NCI-H748 (cell line): ENCODE measurements around the gene CRABP2.

ENCODE experiments used
- DNase-seq: peaks from one replicate; lab custom pipeline; 2025; ENCODE audit not compliant: unreplicated experiment; lab: John Stamatoyannopoulos, UW

The CRABP2 gene

GRCh38 chr1:156709757-156710489 is 4.5 kb upstream of the CRABP2 start:
- peak; percentile 26 for DNase-seq

GRCh38 chr1:156709031-156709430 is 3.6 kb upstream of the CRABP2 start:
- DNase-seq, result no peak

DNA sequence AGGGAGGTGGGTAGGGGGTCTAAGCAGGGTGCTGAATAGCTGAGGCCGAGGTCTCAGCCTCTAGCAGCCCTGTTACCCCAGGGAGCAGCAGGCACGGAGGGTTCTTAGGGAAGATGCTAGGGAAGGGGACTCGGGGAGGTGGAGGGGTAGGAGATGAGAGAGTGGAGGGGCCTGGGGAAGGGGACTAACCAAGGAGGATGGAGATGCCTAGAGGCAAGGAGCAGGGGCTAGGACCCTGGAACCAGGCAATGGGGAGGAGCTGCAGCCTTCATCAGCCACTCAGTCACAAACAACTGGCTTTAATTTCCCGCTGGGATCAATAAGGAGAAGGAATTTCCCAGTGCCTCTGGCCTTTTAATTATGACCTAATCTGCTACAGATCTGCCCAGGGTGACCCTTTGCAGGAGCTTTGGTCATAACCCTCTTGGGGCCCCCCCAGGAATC is 2.9 kb upstream of the CRABP2 start:
- DNase-seq, result no peak

DNA sequence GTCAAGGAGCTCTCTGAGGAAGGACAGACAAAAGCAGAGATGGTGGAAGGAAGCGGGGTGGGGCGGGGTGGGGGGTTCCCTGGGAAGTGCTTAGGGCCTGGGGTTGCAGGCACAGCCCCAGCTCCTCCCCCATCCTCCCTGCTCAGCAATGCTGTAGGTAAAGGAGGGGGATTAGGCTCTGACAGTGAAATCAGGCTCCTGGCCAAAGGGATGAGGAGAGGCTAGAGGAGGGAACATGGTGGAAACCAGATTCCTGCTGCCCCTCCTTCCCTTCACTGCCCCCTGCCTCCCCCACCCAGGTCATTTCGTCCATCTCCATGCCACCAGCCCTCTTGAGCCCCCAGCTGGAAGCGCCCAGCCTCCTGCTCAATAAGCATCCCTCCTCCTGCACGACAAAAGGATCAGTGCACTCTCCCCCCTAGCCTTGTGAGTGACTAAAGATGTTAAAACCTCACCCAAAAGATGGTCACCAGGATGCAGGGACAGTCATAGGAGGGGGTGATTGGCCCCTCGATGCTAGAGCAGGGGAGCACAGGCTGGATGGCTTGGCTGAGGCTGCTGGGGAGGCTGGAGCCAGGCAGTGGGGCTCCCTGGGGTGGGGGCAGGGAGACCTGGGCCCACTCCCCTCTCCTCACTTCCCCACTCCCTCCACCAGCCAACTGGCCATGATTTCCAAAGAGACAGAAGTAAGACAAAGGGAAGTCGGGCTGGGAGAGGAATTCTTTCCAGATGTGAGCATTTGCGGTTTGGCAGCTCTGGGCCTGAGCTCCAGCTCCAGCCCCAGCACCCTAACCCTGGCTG is 2.2 kb upstream of the CRABP2 start:
- DNase-seq, result no peak

DNA sequence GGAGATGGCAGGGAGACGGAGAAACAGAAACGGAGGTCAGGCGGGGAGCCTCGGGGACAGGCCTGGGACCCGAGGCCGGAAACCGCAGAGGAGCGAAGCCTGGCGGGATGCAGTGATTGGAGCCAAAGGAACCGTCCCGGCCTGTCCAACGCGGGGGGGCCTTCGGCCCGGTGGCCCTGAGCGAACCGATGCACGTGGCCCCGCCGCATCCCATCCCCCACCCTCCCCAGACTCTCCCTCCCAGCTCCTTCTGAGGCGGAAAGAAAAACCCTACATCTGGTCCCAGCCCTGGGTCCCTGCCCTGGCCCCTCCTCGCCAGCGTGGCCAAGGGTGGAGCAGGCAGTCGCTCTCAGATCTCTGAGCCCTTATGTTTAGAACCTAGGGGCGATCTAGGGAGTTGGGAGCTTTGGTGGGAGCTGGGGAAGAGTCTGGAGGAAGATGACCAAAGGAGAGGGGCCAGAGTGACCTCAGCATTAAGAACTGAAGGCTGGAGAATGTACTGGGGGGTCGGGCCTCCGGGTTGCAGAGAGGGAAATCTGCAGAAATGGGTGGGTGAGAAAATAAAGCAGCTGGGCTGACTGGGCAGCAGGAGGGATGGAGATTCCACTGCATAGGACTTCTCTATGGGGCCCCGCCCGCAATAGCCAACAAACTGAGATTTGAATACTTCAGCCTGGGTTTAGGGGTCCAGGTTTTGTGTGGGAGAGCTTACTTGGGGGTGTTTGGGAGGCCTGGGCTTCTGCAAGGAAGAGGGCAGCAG is 1.5 kb upstream of the CRABP2 start:
- DNase-seq, result peak; percentile 46

DNA sequence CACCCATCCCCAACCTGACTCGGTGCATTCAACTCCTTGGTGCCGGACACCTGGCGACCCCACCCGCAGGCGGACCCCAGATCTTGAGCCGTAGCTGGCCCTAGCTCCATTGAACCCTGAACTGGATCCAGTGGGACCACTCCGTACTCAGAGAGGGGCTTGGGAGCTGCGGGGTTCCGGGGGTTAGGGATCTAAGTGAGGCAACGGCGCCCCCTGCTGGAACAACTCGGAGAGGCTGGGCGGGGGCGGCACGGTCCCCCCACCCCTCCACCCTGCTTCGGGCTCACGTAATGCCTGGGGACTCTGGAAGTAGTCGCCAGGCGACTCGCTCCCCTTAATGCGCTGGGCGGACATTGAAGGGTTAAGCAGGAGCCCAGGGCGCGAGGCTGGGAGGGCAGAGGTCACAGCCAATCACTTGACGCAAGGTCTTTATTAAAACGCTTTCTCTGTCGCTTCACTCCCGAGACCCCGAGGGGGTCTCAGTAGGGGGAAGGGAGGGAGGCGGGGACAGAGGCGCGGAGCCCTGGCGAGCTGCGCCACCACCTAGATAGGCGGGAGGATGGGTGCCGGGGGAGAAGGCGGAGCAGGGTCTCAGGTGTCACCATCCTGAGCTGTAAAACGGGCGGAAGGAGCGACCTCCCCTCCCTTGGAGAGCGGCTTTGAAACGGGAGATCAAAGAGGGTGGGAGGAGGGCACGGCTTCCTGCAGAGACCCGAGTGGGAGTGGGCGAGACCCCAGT is 704 bp upstream of the CRABP2 start:
- DNase-seq, result peak; percentile 71

GRCh38 chr1:156704930-156705320 is 458 bp downstream of the CRABP2 start:
- DNase-seq, result peak; percentile 36

- DNase-seq, result no peak
Observed at GRCh38 chr1:156704166-156704711, 1.1 kb downstream of the CRABP2 start.

GRCh38 chr1:156703741-156704140 is 1.6 kb downstream of the CRABP2 start:
- DNase-seq, result no peak

DNA sequence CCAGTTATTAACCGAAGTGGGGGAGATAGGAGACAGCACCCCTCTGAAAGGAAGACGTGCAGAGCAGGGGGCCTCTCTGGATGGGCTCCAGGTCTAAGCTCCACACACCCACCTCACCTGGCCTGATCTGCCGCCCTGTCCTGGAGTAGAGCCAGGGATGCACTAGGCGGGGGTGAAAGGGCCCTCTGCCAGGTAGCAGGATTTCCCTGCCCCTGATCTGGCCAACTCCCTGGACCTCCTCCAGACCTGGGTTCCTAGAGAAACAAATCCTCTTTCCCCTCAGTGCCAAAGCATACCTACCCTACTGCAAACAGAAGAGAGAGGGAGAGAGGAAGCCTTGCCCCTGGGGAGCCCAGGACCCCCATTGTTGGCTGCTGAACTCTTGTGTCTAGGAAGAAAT is 2.0 kb downstream of the CRABP2 start:
- no peak for DNase-seq

DNA sequence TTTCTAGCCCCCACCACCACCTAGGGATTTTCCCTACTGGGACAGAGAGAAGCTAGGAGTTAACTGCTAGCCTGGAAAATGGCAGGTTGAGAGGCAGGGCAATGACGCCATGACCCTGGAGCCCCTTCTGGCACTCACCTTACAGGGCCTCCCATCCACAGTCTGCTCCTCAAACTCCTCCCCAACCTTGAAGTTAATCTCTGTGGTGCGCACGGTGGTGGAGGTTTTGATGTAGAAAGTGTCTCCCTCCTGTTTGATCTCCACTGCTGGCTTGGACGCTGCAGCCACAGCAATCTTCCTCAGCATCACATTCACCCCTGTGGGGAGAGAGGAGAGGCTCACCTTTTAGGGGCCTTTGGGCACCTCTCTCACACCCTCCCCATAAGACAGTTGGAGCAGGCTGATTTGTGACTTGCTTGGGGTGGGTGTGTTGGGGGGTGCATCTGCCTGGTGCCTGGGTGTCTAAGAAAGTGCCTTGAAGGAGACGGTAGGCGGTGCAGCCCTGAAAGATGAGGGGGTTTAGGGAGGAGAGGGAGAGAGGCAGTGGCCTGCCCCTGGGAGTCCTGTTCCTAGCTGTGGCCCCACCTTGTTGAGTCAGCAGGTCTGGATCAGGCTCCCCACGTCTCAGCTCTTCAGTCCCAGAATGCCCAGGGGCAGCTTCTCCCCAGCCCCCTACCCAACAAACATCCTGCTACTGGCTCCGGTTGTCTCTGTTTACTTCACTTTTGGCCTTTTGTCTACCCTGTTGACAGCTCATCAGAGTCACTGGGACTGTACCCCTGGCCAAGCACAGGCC is 4.4 kb downstream of the CRABP2 start:
- DNase-seq, result no peak

GRCh38 chr1:156698995-156699394 is 6.4 kb downstream of the CRABP2 start:
- DNase-seq, result no peak

- DNase-seq, result peak; percentile 9
Observed at GRCh38 chr1:156697481-156697880, 7.9 kb downstream of the CRABP2 start.

DNA sequence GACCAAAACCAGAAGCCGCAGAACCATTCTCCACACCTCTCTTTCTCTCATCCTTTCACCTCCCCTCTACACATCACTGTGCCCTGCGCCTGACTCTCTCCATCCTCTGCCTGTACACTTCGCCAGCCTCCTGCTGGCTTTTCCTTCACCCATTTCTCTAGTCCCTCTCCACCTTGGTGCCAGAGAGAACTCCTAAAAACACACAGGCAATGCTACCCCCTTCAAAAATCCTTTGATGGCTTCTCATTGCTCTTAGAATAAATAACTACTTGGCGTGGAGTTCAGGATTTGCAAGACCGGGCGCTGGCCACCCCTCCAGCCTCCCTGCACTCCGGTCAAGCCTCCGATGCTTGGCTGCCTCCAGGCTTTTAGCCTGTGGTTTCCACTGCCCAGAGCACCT is 8.6 kb downstream of the CRABP2 start:
- no peak for DNase-seq

GRCh38 chr1:156694690-156694962 is 10.8 kb downstream of the CRABP2 start:
- DNase-seq, result no peak

DNA sequence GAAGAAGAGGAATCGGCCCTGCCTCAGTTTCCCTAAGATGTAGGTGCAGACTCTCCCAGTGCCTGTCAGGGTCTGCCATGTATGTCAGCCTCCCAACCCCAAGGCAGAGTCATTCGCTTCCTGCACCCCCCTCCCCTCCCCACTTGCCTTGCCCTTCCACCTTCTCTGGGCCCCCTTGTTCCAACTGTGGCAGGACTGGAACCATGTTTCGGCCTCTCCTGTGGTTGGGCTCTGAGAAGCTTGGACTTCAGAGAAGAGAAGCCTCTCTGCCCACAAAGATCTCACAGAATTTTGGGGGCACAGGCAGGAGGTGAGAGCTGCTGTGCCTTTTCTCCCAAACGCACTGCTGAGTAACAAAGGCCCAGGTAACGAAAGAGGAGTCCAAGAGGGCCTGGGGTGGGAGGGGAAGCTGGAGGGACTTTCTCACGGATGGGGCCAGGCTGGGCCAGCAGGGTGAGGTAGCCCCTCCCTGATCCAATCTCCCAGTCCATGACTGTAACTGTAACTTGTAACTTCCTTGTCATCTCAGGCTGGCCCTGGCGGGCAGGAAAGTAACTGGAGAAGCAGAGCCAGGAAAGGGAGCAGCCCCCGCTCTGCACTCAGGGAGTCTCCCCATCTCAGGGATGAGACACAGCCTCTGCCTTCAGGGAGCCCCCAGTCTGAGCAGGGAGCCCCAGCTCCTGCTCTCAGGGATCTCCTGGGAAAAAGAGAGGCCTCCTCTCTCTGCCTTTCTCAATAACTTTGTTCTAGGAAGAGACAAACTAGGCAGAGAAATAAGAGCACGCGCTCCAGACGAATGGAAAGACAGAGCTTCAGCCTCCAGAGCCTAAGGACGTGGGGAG is 11.3 kb downstream of the CRABP2 start:
- DNase-seq, result no peak

DNA sequence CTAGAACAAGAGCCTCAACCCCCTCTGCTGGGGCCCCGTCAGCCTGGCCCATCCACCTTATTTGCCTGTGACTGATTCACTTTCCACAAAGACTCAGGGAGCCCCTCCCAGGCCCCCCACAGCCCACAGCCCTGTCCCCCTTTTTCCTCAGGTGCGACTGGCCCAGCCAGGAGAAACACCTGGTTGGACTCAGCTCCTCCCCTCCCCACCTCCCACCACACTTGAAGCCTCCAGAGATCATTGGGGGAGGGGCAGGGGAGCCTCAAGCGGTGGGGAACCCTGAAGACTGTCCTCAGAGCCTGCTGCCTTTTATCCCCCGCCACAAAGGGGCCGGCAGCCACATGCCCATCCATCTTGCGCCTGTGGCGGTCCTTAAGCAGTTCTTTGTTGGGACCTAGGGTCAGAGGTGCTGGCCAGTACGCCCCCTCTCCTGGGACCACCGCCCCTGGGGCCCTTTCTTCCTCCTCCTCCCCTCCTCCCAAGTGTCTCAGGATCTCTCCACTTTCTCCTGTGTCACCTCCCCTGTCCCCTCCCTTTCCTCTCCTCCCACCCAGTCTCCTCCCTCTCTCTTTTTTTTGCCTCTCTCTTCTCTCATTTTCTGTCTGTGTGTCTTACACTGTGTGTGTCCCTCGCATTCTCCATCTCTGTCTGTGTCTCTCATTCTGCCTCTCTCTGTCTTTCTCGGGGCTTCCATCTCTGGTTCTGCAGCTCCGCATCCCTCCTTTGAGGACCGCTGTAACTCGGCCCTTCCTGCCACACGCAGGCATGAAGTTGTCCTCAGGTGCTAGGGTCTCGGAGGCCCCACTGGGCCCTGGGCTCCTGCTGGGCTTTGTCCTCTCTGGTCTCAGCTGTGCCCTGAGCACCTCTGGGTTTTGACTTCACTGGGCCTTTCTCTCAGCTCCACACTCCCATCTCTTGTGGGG is 12.2 kb downstream of the CRABP2 start:
- peak; percentile 81 for DNase-seq

DNA sequence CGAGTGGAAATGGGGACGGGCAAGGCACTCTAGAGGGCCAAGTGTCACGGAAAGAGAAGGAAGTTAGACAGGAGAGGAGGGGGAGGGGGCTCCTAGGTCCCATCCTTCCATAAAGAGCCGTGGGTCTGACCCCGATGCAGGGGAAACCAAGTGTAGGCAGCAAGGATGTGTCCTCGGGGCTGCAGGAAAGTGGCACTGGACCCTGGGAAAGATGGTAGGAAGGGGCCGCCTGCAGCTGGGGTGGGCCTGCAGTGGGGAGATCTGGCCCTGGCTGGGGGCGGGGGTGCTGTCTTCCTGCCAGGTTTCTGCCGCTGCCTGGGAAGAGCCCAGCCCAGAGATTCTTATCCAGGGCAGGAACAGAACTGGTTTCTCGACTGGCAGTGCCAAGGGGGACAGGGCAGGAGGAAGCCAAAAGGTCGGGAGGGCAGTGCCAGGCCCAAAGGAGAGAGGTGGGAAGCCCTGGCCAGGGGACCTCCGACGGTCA is 12.9 kb downstream of the CRABP2 start:
- no peak for DNase-seq
